Activated CD4-positive, alpha-beta T cell treated with anti-CD3 and anti-CD28 coated beads for 36 hours (primary cell): Measurements from ENCODE around the gene RPRD2. TPM values are rescaled to one million over a fixed set of nuclear protein-coding genes. Genes with fewer than 3 reads are reported as not detected.
A peak's percentile ranks its signal among the peaks of the same experiment; 100 is the strongest.

Source experiments
- ATAC-seq: fragments of 200-7000 bp; cut with Tn5 transposase; one replicate; pipeline ENCODE4 v1.10.0; 2021; ENCODE audit warnings: mild to moderate bottlenecking, moderate library complexity
- CTCF ChIA-PET: fragments of 350-600 bp; sonication (Branson Sonifier 250); formaldehyde crosslinking; loops from one replicate; lab custom pipeline; 2021; ENCODE audit warnings: antibody characterized with exemption; lab: Charles Lee
- POLR2A ChIA-PET: fragments of 350-600 bp; sonication (Branson Sonifier 250); formaldehyde crosslinking; loops from one replicate; lab custom pipeline; 2021; ENCODE audit warnings: antibody characterized with exemption, inconsistent platforms; lab: Charles Lee
- DNase-seq: peaks from one replicate; pipeline ENCODE4 v3.0.0-alpha.2; 2020
- H3K27ac Mint-ChIP-seq: one replicate; pipeline ENCODE4 v1.8.0; 2021; ENCODE audit warnings: mixed read lengths
- H3K27me3 Mint-ChIP-seq: one replicate; pipeline ENCODE4 v1.8.0; 2021; ENCODE audit warnings: mixed read lengths
- H3K36me3 Mint-ChIP-seq: one replicate; pipeline ENCODE4 v1.8.0; 2021; ENCODE audit warnings: low read depth, mixed read lengths
- H3K4me1 Mint-ChIP-seq: one replicate; pipeline ENCODE4 v1.8.0; 2021; ENCODE audit warnings: mixed read lengths
- H3K4me3 Mint-ChIP-seq: one replicate; pipeline ENCODE4 v1.8.0; 2021; ENCODE audit warnings: mild to moderate bottlenecking, moderate library complexity, mixed read lengths
- H3K9me3 Mint-ChIP-seq: one replicate; pipeline ENCODE4 v1.8.0; 2021; ENCODE audit warnings: low read depth, mixed read lengths
- intact Hi-C, 2 experiments: fragments of 100-400 bp; cut with DNase I in 1 of 2; cut with micrococcal nuclease in 1 of 2; formaldehyde crosslinking; loops; one replicate each; pipeline versions ENCODE4 v1.14.2 to v1.15.1; 2022 to 2024; cut with DNase I, micrococcal nuclease
- total RNA-seq, 2 experiments: library from RNA; stranded (reverse); gene quantifications; one replicate each; pipeline ENCODE4 v1.2.3, GENCODE V29; 2021

RPRD2 gene
- total RNA-seq, 2 experiments from 2014 or later, result 24.4 to 32.2 TPM

DNA sequence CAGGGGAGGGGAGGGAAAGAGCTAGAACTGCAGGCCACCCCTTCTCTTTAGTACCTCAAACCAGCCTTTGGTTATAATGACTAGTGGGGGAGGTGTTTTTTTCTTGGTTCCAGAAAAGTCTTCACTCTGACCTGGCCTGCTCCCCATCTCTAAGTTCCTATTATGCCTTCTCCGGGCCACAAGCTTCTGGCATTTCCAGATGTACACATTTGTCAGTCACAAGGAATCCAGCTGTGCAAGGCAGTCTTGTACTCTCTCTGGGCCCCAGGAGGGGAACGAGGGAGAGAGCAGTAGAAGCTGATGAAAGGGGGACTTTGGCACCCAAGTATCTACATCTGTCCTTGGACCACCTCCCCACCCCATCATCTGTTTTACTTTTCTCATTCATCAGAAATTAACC lies 148.9 kb downstream of the RPRD2 start:
- Mint-ChIP-seq H3K27ac (no peak overlapping the region), H3K36me3 (peaks cover 2% of the 10 kb centered on the region), H3K9me3 (no peaks in the 10 kb centered on the region), H3K27me3 (no peaks in the 10 kb centered on the region), H3K4me1 (peaks cover 10% of the 10 kb centered on the region), H3K4me3 (no peak overlapping the region)
- intact Hi-C loops, result no loop called here
- ChIA-PET POLR2A (no interaction called here), CTCF (interaction anchor here (1.3 kb wide), 1 partner anchor 257 kb away, joined by 4 read pairs; no protein-coding TSS in a partner anchor)
- ATAC-seq (no peak), DNase-seq (no peak)

DNA sequence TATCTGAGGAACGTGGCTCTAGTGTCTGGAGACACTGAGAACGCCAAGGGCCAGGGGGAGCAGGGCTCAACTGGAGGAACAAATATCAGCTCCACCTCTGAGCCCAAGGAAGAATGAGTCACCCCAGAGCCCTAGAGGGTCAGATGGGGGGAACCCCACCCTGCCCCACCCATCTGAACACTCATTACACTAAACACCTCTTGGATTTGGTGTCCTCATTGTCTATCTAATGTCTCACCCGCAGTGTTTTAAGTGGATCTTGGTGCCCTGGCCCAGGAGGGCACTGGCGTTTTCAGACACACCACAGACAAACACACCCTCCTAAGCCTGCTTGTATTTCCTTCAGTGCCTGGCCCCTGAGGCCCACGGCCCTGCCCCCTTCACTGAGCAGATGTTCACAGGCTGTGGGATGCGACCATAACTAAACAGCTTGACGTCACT lies 149.4 kb downstream of the RPRD2 start:
- no peak for DNase-seq
- H3K4me1 Mint-ChIP-seq, result peaks cover 10% of the 10 kb centered on the region
- H3K36me3 Mint-ChIP-seq, result no peaks in the 10 kb centered on the region
- no peak for ATAC-seq
- intact Hi-C loops, result no loop called here
- no peaks in the 10 kb centered on the region for H3K27me3 Mint-ChIP-seq
- H3K27ac Mint-ChIP-seq, result no peak overlapping the region
- H3K9me3 Mint-ChIP-seq, result no peaks in the 10 kb centered on the region
- H3K4me3 Mint-ChIP-seq, result no peak overlapping the region
- CTCF ChIA-PET, result interaction anchor here (0.8 to 1.3 kb wide), 3 partner anchors 19 to 482 kb away, joined by 3 to 4 read pairs (median 4); no protein-coding TSS in a partner anchor
- POLR2A ChIA-PET, result no interaction called here

DNA sequence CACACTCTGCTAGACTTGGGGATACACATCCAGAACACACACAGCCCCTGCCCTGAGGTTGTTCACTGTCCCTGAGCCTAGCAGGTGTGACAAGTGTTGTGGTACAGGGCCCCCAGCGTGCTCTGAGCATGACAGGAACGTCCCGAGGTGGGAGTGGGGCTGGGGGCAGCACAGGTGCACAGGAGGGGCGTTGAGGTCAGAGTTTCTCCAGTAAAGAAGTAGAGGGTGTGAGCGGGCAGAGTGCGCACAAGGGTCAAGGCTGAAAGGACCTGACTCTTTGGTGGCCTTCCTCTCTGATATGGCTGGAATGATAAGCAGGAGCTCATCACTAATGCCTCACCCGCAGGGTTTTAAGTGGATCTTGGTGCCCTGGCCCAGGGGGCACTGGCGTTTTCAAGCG lies 150.3 kb downstream of the RPRD2 start:
- Mint-ChIP-seq H3K27ac (no peak overlapping the region), H3K4me1 (peaks cover 10% of the 10 kb centered on the region), H3K36me3 (no peaks in the 10 kb centered on the region), H3K27me3 (no peaks in the 10 kb centered on the region), H3K9me3 (no peaks in the 10 kb centered on the region), H3K4me3 (peak overlapping the region; percentile 80)
- intact Hi-C loops, result loop anchor here in 1 of 2 experiments (2.0 kb wide), 1 partner anchor 35 kb away; the partner anchor contains the start of gene ADAMTSL4
- CTCF ChIA-PET, result interaction anchor here (0.8 to 2.7 kb wide), 4 partner anchors 18 to 482 kb away, joined by 3 to 20 read pairs (median 4); partner anchors contain the start of gene CA14
- ATAC-seq (no peak), DNase-seq (no peak)
- POLR2A ChIA-PET, result no interaction called here

DNA sequence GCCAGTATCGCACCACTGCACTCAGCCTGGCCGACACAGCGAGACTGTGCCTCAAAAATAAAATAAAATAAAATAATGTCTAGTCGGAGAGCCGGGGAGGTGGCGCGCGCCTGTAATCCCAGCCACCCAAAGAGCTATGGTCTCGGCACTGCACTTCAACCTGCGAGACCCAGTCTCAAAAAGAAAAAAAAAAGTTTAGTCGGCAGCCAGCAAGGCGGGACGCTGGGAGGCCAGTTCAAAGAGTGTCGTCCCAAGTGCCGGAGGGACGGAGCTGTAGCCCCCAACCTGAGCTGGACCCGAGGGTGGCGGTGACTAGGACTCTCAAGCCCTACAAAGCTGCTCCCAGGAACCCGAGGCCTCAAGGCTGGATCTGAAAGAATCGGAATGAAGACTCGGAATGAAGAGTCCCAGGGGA lies 151.0 kb downstream of the RPRD2 start:
- CTCF ChIA-PET, result interaction anchor here (0.9 to 2.7 kb wide), 6 partner anchors 17 to 259 kb away, joined by 3 to 20 read pairs (median 4); partner anchors contain the start of gene CA14

DNA sequence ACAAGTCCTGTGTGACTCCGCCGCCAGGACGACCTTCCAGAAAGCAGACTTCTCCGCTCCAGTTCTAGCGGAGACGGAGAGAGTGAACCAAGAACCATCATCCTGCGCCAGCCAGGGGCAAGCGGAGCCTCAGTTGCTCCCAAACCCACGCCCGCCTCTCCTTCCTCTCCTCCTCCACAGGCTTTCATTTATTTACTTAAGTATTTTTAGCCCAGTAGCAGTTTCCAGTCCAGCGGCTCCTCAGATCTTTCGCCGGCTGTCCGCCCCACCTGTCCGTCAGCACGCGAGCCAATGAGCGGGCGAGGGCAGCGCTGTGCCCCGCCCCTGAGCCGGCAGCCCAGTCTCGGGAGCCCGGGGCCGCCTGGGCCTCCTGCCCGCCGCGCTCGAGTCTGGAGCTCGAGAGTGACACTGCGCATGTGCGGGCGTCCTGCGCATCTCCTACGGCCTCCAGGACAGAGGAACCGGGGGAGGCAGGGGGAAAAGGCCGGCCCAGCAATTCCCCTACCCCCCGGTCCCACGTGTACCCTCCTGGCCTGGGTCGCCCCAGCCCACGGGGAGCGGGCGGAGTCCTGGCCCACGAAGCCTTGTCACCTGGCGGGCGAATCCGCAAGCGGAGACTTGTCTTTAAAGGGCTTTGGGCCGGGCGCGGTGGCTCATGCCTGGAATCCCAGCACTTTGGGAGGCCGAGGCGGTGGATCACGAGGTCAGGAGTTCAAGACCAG lies 151.5 kb downstream of the RPRD2 start, which contains the start of gene FALEC:
TSS of gene FALEC (plus strand) at position 425 of the 722 bp plus-strand sequence.
- ATAC-seq, result peak; percentile 99
- H3K9me3 Mint-ChIP-seq, result no peaks in the 10 kb centered on the region
- no peaks in the 10 kb centered on the region for H3K27me3 Mint-ChIP-seq
- H3K4me1 Mint-ChIP-seq, result peaks cover 10% of the 10 kb centered on the region
- H3K4me3 Mint-ChIP-seq, result peak within 1 kb of the TSS; percentile 80
- H3K27ac Mint-ChIP-seq, result peak within 1 kb of the TSS; percentile 59
- POLR2A ChIA-PET, result interaction anchor here (0.6 to 1.0 kb wide), 5 partner anchors 64 to 542 kb away, joined by 3 to 4 read pairs (median 3); partner anchors contain the start of gene MCL1
- CTCF ChIA-PET, result interaction anchor here (0.6 to 2.7 kb wide), 11 partner anchors 13 to 569 kb away, joined by 3 to 20 read pairs (median 4); partner anchors contain the start of gene CA14
- peak; percentile 95 for DNase-seq
- intact Hi-C loops, result loop anchor here (1.0 to 5.0 kb wide), 9 partner anchors 28 to 361 kb away; partner anchors contain the start of genes ADAMTSL4 (in 1 of the 2), ANP32E (in 1 of the 2), ARNT (in 1 of the 2) and ENSA (in 1 of the 2)
- H3K36me3 Mint-ChIP-seq, result no peaks in the 10 kb centered on the region

More for the DNA sequence above, 151.0 kb downstream of the RPRD2 start:
- DNase-seq (no peak), ATAC-seq (no peak)
- intact Hi-C loops, result loop anchor here (1.0 to 5.0 kb wide), 9 partner anchors 28 to 361 kb away; partner anchors contain the start of genes ADAMTSL4 (in 1 of the 2), ANP32E (in 1 of the 2), ARNT (in 1 of the 2) and ENSA (in 1 of the 2)
- Mint-ChIP-seq H3K27me3 (no peaks in the 10 kb centered on the region), H3K36me3 (no peaks in the 10 kb centered on the region), H3K9me3 (no peaks in the 10 kb centered on the region), H3K4me1 (peaks cover 10% of the 10 kb centered on the region), H3K4me3 (peak overlapping the region; percentile 80), H3K27ac (peak overlapping the region; percentile 59)
- POLR2A ChIA-PET, result interaction anchor here (0.6 to 1.0 kb wide), 3 partner anchors 65 to 543 kb away, joined by 3 read pairs; partner anchors contain the start of gene MCL1

DNA sequence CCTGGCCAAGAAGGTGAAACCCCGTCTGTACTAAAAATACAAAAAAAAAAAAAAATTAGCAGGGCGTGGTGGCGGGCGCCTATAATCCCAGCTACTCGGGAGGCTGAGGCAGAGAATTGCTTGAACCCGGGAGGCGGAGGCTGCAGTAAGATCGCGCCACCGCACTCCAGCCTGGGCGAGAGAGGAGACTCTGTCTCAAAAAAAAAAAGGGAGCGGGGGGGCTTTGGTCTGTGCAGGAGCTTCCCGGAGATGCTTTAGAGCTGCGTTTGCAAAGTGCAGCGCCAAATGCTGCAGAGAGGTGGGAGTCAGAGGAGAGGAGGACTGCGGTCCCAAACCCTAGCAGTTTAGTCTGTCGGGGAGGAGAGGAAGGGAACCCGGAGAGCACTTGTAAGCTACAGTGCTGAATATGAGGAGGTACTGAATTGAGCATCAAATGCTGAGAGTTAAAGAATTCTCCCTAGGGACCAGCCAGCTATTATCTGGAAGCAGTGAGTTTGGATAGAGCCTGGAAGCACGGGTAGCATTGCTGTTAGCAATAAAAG lies 152.2 kb downstream of the RPRD2 start:
- POLR2A ChIA-PET, result interaction anchor here (0.6 to 1.0 kb wide), 3 partner anchors 63 to 191 kb away, joined by 3 to 4 read pairs (median 3); partner anchors contain the start of gene MCL1
- ATAC-seq, result peak; percentile 11
- Mint-ChIP-seq H3K9me3 (no peaks in the 10 kb centered on the region), H3K27me3 (no peaks in the 10 kb centered on the region), H3K27ac (peak overlapping the region; percentile 11), H3K36me3 (no peaks in the 10 kb centered on the region), H3K4me3 (peak overlapping the region; percentile 80), H3K4me1 (peaks cover 10% of the 10 kb centered on the region)
- peak; percentile 35 for DNase-seq
- intact Hi-C loops, result loop anchor here in 1 of 2 experiments (5.0 kb wide), 1 partner anchor 39 kb away; no protein-coding TSS in a partner anchor
- CTCF ChIA-PET, result interaction anchor here (0.6 to 2.7 kb wide), 9 partner anchors 12 to 568 kb away, joined by 3 to 20 read pairs (median 4); partner anchors contain the start of gene CA14

DNA sequence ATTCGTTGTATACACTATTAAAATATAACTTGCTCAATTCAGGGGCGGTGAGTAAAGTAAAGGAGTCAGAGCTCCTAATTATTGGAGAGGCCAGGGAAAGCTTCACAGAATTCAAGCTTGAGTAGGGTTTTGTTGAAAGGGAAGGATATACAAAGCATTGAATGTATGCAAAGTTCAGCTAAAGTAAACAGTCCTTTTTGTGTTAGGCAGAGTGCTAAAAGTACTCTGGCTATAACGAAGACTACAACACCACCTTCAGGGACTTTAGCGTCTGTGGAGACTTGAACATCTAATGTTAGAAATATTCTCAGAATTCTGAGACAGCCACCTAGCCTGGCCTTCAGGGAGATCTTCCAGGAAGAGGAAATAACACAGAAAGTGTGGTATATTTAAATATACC lies 152.7 kb downstream of the RPRD2 start:
- intact Hi-C loops, result loop anchor here in 1 of 2 experiments (5.0 kb wide), 1 partner anchor 39 kb away; no protein-coding TSS in a partner anchor
- Mint-ChIP-seq H3K27me3 (no peaks in the 10 kb centered on the region), H3K9me3 (no peaks in the 10 kb centered on the region), H3K36me3 (no peaks in the 10 kb centered on the region), H3K4me1 (peaks cover 10% of the 10 kb centered on the region), H3K27ac (no peak overlapping the region), H3K4me3 (peak overlapping the region; percentile 80)
- ATAC-seq (no peak), DNase-seq (no peak)
- CTCF ChIA-PET, result interaction anchor here (0.6 to 2.7 kb wide), 9 partner anchors 9 to 261 kb away, joined by 3 to 20 read pairs (median 4); partner anchors contain the start of gene CA14
- POLR2A ChIA-PET, result no interaction called here

DNA sequence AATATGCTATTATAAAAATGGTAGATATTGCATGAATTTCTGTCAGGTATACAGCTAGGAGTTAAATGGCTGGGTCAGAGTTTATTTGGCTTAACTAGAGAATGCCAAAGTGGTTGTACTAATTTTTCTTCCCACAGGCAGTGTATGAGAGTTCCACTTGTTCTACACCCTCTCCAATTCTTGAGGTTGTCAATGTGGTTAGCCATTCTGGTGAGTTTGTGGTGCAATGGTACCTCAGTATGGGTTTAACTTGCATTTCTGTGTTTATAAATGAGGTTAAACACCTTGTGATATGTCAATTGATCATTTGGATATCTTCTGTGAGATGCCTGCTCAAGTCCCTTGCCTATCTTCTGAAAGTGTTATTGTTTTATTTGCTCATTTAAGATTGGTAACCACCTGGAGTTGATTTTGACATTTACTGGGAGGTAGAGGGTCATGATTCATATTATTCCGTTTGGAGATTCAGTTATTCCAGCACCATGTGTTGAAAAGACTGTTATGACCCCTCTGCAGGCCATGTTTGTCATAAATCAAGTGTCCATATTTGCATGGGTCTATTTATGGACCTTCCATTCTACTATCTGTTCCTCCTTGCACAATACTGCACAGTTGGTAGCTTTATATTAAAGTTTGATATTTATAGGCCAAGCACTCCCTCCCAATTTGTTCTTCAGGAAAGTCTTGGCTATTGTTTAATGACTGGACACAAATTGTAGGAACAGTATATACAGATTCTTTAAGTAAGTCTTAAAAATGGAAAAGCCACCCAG lies 157.4 kb downstream of the RPRD2 start:
- Mint-ChIP-seq H3K4me1 (peaks cover 5% of the 10 kb centered on the region), H3K4me3 (no peak overlapping the region), H3K9me3 (no peaks in the 10 kb centered on the region), H3K36me3 (no peaks in the 10 kb centered on the region), H3K27me3 (no peaks in the 10 kb centered on the region), H3K27ac (no peak overlapping the region)
- DNase-seq (no peak), ATAC-seq (no peak)
- CTCF ChIA-PET, result no interaction called here
- POLR2A ChIA-PET, result no interaction called here
- intact Hi-C loops, result no loop called here

DNA sequence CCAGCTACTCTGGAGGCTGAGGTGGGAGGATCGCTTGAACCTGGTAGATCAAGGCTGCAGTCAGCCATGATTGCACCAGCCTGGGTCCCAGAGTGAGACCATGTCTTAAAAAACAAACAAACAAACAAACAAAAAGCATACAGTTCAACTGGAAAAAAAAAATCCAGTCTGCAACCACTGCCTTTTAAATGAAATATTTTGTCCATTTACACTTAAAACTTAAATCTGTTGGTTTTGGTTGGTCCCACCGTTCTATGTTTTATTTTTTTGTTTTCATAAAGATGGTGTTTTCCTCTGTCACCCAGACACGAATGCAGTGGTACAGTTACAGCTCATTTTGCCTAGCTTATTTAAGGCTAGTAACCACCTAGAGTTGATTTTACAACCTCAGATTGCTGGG lies 161.4 kb downstream of the RPRD2 start:
- Mint-ChIP-seq H3K36me3 (no peaks in the 10 kb centered on the region), H3K4me1 (no peaks in the 10 kb centered on the region), H3K9me3 (no peaks in the 10 kb centered on the region), H3K27ac (no peak overlapping the region), H3K4me3 (no peak overlapping the region), H3K27me3 (no peaks in the 10 kb centered on the region)
- no peak for DNase-seq
- ChIA-PET POLR2A (no interaction called here), CTCF (interaction anchor here (0.6 to 0.9 kb wide), 3 partner anchors 8 to 448 kb away, joined by 3 to 5 read pairs (median 3); no protein-coding TSS in a partner anchor)
- intact Hi-C loops, result no loop called here
- ATAC-seq, result no peak
